Nephron progenitor cell (in vitro differentiated cells): Measurements from ENCODE around the gene MRPL4.

Source experiments
- DNase-seq: peaks from one replicate; pipeline ENCODE4 v3.0.0; 2021
- H3K27ac Mint-ChIP-seq: 2 replicates; pipeline ENCODE4 v1.8.0; 2021; ENCODE audit warnings: mild to moderate bottlenecking, moderate library complexity, mixed read lengths
- H3K27me3 Mint-ChIP-seq: 2 replicates; pipeline ENCODE4 v1.8.0; 2021; ENCODE audit warnings: mild to moderate bottlenecking, low read depth, mixed read lengths; ENCODE audit not compliant: poor library complexity
- H3K36me3 Mint-ChIP-seq: 2 replicates; pipeline ENCODE4 v1.8.0; 2021; ENCODE audit warnings: low read depth, mixed read lengths
- H3K4me1 Mint-ChIP-seq: 2 replicates; pipeline ENCODE4 v1.8.0; 2021; ENCODE audit warnings: mixed read lengths
- H3K4me3 Mint-ChIP-seq: 2 replicates; pipeline ENCODE4 v1.8.0; 2021; ENCODE audit warnings: mild to moderate bottlenecking, moderate library complexity, mixed read lengths
- H3K9me3 Mint-ChIP-seq: 2 replicates; pipeline ENCODE4 v1.8.0; 2021; ENCODE audit warnings: mild to moderate bottlenecking, moderate library complexity, mixed read lengths
- TF ChIP-seq, protein P1 (sequence below): fragments of 200-600 bp; sonication (generic); IDR thresholded peaks from 2 replicates; pipeline ENCODE4 v1.5.0; 2021; ENCODE audit warnings: antibody characterized with exemption

The MRPL4 gene

DNA sequence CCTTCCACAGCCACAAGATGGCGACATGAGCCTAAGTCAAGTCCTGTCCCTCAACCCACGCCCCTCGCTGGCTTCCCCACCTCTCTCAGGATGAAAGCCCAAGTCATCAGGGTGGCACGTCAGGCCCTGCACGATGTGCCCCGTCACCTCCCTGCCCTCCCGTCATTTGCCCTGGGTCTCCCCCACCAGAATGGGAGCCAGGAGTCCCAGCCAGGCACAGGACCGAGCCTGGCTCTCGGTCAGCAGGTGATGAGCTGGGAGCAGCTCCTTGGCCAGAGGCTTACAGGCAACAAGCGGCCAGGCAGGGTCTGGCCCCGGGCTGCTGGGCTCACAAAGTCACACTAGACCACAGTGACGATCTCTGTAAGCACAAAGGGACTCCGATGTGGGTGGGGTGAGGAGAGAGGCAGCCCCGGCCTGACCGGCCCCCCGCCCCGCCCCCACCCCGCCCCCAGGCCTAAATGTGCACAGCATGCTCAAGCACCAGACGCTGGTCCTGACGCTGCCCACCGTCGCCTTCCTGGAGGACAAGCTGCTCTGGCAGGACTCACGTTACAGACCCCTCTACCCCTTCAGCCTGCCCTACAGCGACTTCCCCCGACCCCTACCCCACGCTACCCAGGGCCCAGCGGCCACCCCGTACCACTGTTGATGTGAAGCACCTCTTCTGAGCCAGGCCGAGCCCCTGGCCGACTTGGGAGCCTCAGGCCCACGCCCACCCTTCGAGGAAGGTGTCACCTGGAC lies 7.3 kb downstream of the MRPL4 start:
- H3K4me3 Mint-ChIP-seq: no peak overlapping the region
- TF ChIP-seq, protein P1, sequence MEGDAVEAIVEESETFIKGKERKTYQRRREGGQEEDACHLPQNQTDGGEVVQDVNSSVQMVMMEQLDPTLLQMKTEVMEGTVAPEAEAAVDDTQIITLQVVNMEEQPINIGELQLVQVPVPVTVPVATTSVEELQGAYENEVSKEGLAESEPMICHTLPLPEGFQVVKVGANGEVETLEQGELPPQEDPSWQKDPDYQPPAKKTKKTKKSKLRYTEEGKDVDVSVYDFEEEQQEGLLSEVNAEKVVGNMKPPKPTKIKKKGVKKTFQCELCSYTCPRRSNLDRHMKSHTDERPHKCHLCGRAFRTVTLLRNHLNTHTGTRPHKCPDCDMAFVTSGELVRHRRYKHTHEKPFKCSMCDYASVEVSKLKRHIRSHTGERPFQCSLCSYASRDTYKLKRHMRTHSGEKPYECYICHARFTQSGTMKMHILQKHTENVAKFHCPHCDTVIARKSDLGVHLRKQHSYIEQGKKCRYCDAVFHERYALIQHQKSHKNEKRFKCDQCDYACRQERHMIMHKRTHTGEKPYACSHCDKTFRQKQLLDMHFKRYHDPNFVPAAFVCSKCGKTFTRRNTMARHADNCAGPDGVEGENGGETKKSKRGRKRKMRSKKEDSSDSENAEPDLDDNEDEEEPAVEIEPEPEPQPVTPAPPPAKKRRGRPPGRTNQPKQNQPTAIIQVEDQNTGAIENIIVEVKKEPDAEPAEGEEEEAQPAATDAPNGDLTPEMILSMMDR: peak; percentile 77
- peak; percentile 94 for DNase-seq
- peaks cover 29% of the 10 kb centered on the region for H3K36me3 Mint-ChIP-seq
- no peaks in the 10 kb centered on the region for H3K9me3 Mint-ChIP-seq
- H3K27me3 Mint-ChIP-seq: peaks cover 9% of the 10 kb centered on the region
- H3K27ac Mint-ChIP-seq: no peak overlapping the region
- no peaks in the 10 kb centered on the region for H3K4me1 Mint-ChIP-seq

DNA sequence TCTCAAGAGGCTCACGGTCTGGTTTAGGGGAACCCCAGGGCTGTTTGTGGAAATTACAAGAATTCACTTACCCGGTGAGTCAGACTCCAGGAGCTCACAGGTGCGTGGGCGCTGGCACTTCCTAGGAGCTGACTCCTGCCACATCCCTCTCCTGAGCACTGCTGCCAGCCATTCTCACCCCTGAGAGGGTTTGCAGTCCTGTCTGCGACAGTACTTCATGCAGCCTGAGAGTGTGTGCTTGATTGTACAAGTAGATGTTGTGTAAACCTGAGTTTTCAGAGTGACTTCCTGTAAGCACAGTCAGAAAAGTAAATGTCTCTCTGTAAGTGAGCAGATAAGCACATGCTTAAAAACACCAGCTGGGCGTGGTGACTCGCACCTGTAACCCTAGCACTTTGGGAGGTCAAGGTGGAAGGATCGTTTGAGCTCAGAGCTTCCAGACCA lies 8.1 kb downstream of the MRPL4 start:
- no peak overlapping the region for H3K4me3 Mint-ChIP-seq
- no peak overlapping the region for H3K27ac Mint-ChIP-seq
- peaks cover 22% of the 10 kb centered on the region for H3K36me3 Mint-ChIP-seq
- DNase-seq: no peak
- no peaks in the 10 kb centered on the region for H3K4me1 Mint-ChIP-seq
- TF ChIP-seq, protein P1: no peak
- H3K27me3 Mint-ChIP-seq: peaks cover 7% of the 10 kb centered on the region
- H3K9me3 Mint-ChIP-seq: no peaks in the 10 kb centered on the region

DNA sequence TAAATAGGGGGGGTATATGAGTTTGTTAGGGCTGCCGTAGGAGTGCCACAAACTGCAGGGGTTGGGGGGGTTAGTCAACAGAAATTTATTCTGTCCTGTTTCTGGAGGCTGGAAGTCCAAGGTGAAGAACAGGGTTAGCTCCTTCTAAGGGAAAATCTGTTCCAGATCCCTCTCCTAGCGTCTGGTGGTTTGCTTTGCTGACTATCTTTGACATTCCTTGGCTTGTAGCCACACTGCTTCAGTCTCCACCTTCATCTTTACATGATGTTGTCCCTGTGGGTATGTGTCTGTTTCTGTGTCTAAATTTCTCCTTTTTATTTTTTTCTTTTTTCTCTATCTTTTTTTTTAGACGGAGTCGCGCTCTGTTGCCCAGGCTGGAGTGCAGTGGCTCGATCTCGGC lies 10.8 kb downstream of the MRPL4 start:
- Mint-ChIP-seq H3K27me3 (peaks cover 17% of the 10 kb centered on the region), H3K4me3 (no peak overlapping the region), H3K4me1 (no peaks in the 10 kb centered on the region), H3K9me3 (no peaks in the 10 kb centered on the region), H3K36me3 (peaks cover 5% of the 10 kb centered on the region), H3K27ac (no peak overlapping the region)
- no peak for DNase-seq
- TF ChIP-seq, protein P1: no peak

DNA sequence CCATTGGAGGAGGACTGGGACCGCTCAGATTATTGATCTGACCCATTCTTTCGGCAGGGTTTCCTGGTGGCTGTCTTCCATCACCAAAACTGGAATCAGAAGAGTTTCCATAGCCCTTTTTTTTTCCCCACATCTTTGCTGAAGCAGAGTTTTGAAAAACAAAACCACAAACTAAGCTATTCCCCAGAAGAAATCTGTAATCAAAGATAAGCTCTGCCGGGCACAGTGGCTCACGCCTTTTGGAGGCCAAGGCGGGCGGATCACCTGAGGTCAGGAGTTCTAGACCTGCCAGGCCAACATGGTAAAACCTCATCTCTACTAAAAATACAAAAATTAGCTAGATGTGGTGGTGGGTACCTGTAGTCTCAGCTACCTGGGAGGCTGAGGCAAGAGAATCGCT lies 14.7 kb downstream of the MRPL4 start:
- Mint-ChIP-seq H3K36me3 (no peaks in the 10 kb centered on the region), H3K4me1 (no peaks in the 10 kb centered on the region), H3K4me3 (no peak overlapping the region), H3K9me3 (no peaks in the 10 kb centered on the region), H3K27me3 (peaks cover 48% of the 10 kb centered on the region), H3K27ac (no peak overlapping the region)
- DNase-seq: no peak
- TF ChIP-seq, protein P1: no peak

DNA sequence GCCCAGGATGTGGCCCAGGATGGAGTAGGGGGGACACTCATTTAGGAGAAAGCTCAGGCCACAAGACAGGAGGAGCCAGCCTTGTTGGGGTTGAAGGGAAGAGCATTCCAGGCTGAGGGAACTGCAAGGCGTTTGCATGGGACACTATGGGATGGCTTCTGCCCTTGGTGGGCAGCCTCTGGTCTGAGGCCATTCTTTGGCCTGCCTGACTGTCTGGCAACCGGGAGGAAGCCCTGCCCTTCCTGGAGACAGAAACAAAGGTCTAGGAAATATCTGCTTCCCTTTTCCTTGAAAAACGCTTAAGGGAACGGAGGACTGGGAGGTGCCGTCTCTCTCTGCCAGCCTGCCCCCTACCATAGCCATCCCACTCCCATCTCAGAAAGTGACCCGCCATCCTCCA lies 16.1 kb downstream of the MRPL4 start:
- no peaks in the 10 kb centered on the region for H3K9me3 Mint-ChIP-seq
- no peak for DNase-seq
- no peak overlapping the region for H3K27ac Mint-ChIP-seq
- no peaks in the 10 kb centered on the region for H3K36me3 Mint-ChIP-seq
- H3K4me3 Mint-ChIP-seq: no peak overlapping the region
- TF ChIP-seq, protein P1: no peak
- no peaks in the 10 kb centered on the region for H3K4me1 Mint-ChIP-seq
- peaks cover 57% of the 10 kb centered on the region for H3K27me3 Mint-ChIP-seq
